Suppressor macrophage (primary cell): Measurements from ENCODE around the gene VGLL1.

ENCODE experiments used
- DNase-seq, 4 experiments: peaks; one replicate each; pipeline ENCODE4 v3.0.0-alpha.2; 2020 to 2022

VGLL1 gene

DNA sequence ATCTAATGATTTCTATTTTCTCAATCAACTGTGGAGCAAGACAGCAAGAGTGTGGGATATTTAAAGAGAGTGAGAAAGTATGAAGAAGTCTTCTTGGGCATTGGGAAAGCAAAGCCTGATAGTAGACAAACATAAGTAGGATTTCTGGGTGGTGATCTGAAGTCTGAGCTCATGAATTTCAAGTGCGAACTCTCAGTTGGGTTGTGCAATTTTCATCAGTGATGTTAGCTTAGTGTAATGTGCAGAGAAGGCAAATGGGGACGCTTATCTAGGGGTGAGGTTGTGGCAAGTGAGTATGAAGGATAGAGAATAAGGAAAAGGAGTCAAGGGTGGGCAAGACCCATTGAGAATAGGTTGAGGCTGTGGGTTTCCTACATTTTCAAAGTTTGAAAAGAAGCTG is 23.7 kb downstream of the VGLL1 start:
- no peak for DNase-seq

DNA sequence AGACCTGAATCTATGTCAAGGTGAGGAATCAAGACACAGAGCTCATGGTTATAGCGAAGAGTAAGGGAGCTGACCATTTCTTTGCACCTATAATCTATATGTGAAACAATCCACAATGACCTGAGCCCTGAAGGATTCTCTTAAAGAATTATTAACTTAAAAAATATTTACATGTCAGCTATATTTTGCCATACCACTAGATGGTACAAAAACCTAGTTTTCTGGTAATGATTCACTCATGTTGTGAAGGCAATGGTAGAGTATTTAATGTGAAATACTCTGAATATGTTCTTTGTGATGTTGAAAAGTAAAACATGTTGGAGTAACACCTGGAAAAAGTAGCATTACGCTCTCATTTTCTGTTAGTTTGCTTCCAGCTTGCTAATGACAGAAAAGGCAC is 40.0 kb downstream of the VGLL1 start:
- no peak for DNase-seq

GRCh38 chrX:136574548-136574947 is 42.5 kb downstream of the VGLL1 start:
- no peak for DNase-seq

- DNase-seq: peak; percentile 32 to 48 (median 41)
Measured at GRCh38 chrX:136577552-136577951, 45.5 kb downstream of the VGLL1 start.

DNA sequence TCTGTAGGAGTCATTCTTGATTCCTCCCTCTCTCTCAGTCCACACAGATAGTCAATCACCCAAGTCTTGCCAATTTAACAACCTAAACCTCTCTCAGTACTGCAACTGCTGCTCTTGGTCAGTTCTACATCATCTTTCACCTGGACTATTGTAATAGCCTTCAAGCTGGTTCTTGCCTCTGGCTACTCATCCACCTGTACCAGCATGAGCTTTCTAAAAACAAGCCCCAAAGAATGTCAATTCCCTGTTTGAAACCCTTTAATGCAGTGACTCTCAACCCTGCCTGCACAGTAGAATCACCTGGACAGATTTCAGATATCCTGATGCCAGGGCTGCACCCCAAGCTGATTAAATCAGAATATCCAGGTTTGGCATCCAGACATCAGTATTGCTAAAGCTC is 48.3 kb downstream of the VGLL1 start:
- no peak for DNase-seq

DNA sequence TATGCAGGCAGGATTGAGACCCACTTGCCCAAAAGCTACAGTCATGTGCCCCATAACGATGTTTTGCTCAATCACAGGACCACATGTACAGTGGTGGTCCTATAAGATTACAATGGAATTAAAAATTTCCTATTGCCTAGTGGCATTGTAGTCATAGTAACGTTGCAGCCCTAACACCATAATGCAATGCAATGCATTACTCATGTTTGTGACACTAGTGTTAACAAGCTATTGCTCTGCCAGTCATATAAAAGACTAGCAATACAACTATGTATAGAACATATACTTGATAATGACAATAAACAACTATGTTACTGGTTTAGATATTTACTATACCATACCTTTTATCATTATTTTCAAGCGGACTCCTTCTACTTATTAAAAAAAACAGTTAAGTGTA is 50.6 kb downstream of the VGLL1 start:
- DNase-seq: no peak

GRCh38 chrX:136584545-136584944 is 52.5 kb downstream of the VGLL1 start:
- DNase-seq: no peak

DNA sequence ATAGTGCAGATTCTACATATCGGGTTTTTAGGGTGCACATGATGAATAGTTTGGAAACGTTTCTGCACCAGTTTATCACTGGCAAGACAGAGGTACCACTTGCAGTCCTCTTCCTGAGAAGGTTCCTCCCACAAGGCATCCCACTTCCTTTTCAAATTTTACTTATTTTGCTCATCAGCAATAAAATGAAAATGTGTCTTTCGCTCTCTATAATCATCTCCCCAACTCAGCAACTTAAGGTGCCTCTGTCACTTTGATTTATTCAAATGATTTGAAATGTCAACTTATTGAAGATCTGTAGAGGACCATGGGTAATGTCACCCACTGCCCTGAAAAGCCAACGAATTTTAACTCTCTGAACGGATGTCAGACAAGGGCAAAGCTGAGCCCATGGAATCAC is 53.2 kb downstream of the VGLL1 start:
- DNase-seq: no peak

DNA sequence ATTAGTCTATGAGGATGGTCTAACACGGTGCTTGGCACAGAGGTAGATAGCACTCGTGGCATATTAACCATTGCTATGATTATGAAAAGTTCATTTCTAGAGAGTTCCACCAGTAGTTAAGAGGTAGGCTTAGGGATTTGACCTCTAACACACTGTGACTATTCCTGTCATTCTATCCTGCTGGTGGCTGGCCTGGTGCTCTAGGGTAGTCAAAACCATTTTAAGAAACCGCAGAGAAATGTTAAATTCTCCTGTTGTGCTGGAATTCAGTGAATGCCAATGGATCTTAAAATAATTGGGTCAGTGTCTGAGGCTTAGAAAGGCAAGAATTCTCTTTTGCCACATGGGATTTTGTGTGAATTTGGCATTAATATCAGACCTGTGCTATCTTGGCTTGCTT is 53.9 kb downstream of the VGLL1 start:
- DNase-seq: no peak

- no peak for DNase-seq
Measured at GRCh38 chrX:136586386-136586785, 54.4 kb downstream of the VGLL1 start.

- peak in 2 of 4 experiments; percentile 4 to 12 for DNase-seq
Measured at GRCh38 chrX:136587532-136587931, 55.5 kb downstream of the VGLL1 start.

DNA sequence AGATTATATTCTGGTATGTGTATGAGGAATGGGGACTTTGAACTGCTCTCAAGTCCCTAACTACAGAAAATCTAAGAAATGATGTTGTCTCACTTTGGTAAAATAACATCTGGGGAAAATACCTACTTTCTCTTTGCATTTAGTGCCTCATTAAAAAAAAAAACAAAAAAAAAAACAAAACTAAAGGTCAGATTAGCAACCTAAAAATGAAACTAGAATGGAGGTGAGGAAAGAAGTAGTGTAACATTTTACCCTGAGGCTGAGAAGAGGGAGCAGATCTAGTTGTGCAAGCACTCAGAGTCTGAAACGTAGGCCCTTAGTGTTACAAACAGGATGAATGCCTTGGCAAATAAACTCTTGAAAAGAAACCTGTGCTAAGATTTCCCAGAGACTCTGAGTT is 56.0 kb downstream of the VGLL1 start:
- peak in 2 of 4 experiments; percentile 3 to 4 for DNase-seq

GRCh38 chrX:136589966-136590365 is 58.0 kb downstream of the VGLL1 start:
- peak; percentile 1 to 32 (median 26) for DNase-seq

- no peak for DNase-seq
Measured at GRCh38 chrX:136597356-136597755, 65.3 kb downstream of the VGLL1 start.

GRCh38 chrX:136597954-136598353 is 65.9 kb downstream of the VGLL1 start:
- DNase-seq: no peak

DNA sequence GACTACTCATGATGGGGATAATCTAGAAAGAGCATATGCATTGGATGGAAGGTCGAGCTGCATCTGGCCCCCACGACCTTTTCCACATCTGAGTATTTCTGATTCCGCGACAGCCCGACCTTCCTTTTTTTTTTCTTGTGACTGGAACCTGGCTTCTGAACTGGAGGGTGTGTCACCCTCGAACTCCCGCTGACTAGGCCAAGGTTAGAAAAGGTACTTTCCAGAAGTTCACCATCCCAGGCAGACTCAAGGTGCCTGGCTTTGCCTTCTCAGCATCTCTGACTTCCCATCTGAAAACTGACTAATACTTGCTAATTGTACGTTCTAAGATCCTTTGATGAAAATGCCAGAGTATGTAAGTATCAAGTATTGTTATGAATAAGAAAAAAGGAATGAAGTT is 66.6 kb downstream of the VGLL1 start:
- DNase-seq: no peak

DNA sequence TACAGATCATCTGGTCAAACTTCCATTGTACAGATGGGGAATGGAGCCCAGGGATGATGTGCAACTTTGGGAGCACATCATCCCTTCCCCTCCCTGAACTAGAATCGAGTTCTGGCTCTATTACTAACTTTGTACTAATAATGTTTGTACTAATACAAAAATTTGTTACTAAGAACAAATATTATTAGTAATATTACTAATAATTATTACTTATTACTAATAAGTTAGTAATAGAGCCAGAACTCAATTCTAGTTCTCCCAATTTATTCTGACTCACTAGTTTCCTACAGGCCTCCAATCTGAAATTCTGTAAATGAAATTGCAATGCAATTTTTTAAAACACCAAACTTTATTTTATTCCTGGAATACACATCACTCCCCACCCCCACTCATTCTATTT is 68.0 kb downstream of the VGLL1 start:
- no peak for DNase-seq
